ENCODE measurements around the gene CELF5.

- TF ChIP-seq ZSCAN30 (tag by site-specific recombination; IDR thresholded peaks at IDR 0.05) (no peak), KLF8 (tag by site-specific recombination; IDR thresholded peaks at IDR 0.05) (no peak), ZNF560 (tag by site-specific recombination; IDR thresholded peaks at IDR 0.05; ENCODE audit: borderline replicate concordance) (no peak)
- TF ChIP-seq, protein P1, sequence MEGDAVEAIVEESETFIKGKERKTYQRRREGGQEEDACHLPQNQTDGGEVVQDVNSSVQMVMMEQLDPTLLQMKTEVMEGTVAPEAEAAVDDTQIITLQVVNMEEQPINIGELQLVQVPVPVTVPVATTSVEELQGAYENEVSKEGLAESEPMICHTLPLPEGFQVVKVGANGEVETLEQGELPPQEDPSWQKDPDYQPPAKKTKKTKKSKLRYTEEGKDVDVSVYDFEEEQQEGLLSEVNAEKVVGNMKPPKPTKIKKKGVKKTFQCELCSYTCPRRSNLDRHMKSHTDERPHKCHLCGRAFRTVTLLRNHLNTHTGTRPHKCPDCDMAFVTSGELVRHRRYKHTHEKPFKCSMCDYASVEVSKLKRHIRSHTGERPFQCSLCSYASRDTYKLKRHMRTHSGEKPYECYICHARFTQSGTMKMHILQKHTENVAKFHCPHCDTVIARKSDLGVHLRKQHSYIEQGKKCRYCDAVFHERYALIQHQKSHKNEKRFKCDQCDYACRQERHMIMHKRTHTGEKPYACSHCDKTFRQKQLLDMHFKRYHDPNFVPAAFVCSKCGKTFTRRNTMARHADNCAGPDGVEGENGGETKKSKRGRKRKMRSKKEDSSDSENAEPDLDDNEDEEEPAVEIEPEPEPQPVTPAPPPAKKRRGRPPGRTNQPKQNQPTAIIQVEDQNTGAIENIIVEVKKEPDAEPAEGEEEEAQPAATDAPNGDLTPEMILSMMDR (tag by site-specific recombination; IDR thresholded peaks at IDR 0.05): no peak
Observed at GRCh38 chr19:3274942-3275582, 50.6 kb downstream of the CELF5 start.
